Endothelial cell (in vitro differentiated cells): Measurements from ENCODE around the gene PTPRT. TPM values are rescaled to one million over a fixed set of nuclear protein-coding genes. Genes with fewer than 3 reads are reported as not detected.

Source experiments
- DNase-seq: peaks from one replicate; pipeline ENCODE4 v3.0.0; 2021; ENCODE audit warnings: low spot score
- H3K27ac Mint-ChIP-seq: one replicate; pipeline ENCODE4 v1.8.0; 2021; ENCODE audit warnings: mixed read lengths, inconsistent platforms; ENCODE audit not compliant: unreplicated experiment
- H3K27me3 Mint-ChIP-seq: one replicate; pipeline ENCODE4 v1.8.0; 2021; ENCODE audit warnings: mild to moderate bottlenecking, moderate library complexity, mixed read lengths, inconsistent platforms; ENCODE audit not compliant: unreplicated experiment
- H3K36me3 Mint-ChIP-seq: one replicate; pipeline ENCODE4 v1.8.0; 2021; ENCODE audit warnings: mild to moderate bottlenecking, low read depth, mixed read lengths, inconsistent platforms; ENCODE audit not compliant: unreplicated experiment
- H3K4me1 Mint-ChIP-seq: one replicate; pipeline ENCODE4 v1.8.0; 2021; ENCODE audit warnings: mild to moderate bottlenecking, mixed read lengths, inconsistent platforms; ENCODE audit not compliant: unreplicated experiment
- H3K4me3 Mint-ChIP-seq: one replicate; pipeline ENCODE4 v1.8.0; 2021; ENCODE audit warnings: mild to moderate bottlenecking, mixed read lengths, inconsistent platforms; ENCODE audit not compliant: unreplicated experiment
- H3K9me3 Mint-ChIP-seq: one replicate; pipeline ENCODE4 v1.8.0; 2021; ENCODE audit warnings: mixed read lengths, inconsistent platforms; ENCODE audit not compliant: unreplicated experiment
- total RNA-seq: library from RNA; stranded (reverse); fragmentation: NEBNext Ultra II Directional; extraction: Animal tissue kit (Norgen Biotek cat#: 25700); gene quantifications from one replicate; pipeline ENCODE4 v1.2.1, GENCODE V29; 2021; ENCODE audit not compliant: unreplicated experiment
- TF ChIP-seq, protein P1 (sequence below): fragments of 200-600 bp; sonication (generic); IDR thresholded peaks from one replicate; pipeline ENCODE4 v1.5.0; 2021; ENCODE audit warnings: antibody characterized with exemption; ENCODE audit not compliant: unreplicated experiment

The PTPRT gene
- total RNA-seq, 1 donor from 2014 or later = 0.10 TPM

DNA sequence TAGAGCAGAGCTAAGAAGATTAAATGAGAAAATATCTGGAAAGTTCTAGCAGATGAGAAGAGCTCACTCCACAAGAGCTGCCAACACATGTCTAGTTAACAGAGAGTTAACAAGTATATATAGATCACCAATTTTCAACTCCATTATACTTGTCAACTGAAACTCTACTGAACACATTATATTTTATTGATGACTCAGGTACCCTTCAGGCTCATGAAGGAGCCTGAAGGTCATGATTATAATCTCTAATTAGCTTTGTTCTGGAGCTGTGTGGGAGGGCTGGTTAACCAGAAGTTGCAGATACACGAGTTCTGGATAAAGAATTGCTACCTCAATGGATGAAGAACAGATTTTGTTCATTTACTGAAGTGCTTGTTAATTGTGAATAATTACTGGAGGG is 42.1 kb upstream of the PTPRT start:
- Mint-ChIP-seq H3K27me3 (peaks cover 11% of the 10 kb centered on the region), H3K4me1 (no peaks in the 10 kb centered on the region), H3K9me3 (peaks cover 37% of the 10 kb centered on the region), H3K36me3 (peaks cover 4% of the 10 kb centered on the region), H3K27ac (no peak overlapping the region), H3K4me3 (no peak overlapping the region)
- TF ChIP-seq, protein P1, sequence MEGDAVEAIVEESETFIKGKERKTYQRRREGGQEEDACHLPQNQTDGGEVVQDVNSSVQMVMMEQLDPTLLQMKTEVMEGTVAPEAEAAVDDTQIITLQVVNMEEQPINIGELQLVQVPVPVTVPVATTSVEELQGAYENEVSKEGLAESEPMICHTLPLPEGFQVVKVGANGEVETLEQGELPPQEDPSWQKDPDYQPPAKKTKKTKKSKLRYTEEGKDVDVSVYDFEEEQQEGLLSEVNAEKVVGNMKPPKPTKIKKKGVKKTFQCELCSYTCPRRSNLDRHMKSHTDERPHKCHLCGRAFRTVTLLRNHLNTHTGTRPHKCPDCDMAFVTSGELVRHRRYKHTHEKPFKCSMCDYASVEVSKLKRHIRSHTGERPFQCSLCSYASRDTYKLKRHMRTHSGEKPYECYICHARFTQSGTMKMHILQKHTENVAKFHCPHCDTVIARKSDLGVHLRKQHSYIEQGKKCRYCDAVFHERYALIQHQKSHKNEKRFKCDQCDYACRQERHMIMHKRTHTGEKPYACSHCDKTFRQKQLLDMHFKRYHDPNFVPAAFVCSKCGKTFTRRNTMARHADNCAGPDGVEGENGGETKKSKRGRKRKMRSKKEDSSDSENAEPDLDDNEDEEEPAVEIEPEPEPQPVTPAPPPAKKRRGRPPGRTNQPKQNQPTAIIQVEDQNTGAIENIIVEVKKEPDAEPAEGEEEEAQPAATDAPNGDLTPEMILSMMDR = no peak
- no peak for DNase-seq

DNA sequence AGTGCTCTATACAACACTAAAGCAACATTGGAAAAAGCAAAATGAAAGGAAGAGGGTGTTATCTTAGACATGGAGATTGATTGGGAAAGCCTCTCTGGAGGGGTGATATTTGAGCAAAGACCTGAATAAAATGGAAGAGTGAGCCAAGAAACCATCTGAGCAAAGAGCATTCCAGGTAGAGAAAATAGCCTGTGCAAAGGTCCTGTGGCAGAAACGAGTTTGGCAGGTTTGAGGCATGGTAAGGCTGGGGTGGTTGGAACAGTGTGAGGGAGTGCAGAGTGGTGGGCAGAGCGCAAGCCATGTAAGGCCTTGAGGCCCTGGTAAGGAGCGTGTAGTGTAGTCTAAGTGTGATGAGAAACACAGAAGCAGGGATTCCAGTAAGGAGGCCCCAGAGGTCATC is 40.0 kb upstream of the PTPRT start:
- TF ChIP-seq, protein P1 = no peak
- Mint-ChIP-seq H3K27me3 (peaks cover 11% of the 10 kb centered on the region), H3K36me3 (peaks cover 4% of the 10 kb centered on the region), H3K4me3 (no peak overlapping the region), H3K4me1 (no peaks in the 10 kb centered on the region), H3K9me3 (peaks cover 24% of the 10 kb centered on the region), H3K27ac (no peak overlapping the region)
- no peak for DNase-seq

DNA sequence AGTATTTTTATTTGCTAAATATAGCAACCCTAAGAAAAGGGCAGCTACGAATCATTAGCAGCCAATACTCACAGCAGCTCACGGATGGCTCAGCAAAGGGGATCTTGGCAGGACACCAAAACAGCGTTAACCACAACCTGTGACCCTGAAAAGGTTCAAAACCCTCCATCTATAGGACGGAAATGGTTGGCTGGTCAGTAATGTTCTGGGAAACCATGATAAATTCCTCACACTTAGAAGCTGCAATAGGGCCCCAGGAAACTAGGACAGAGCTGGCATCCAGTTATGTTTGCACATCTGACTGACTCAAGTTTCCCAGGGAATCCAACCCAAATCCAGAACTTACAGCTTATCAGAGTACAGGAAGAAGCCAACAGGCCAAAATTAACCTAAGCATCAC is 30.9 kb upstream of the PTPRT start:
- Mint-ChIP-seq H3K27me3 (peaks cover 2% of the 10 kb centered on the region), H3K4me3 (no peak overlapping the region)

DNA sequence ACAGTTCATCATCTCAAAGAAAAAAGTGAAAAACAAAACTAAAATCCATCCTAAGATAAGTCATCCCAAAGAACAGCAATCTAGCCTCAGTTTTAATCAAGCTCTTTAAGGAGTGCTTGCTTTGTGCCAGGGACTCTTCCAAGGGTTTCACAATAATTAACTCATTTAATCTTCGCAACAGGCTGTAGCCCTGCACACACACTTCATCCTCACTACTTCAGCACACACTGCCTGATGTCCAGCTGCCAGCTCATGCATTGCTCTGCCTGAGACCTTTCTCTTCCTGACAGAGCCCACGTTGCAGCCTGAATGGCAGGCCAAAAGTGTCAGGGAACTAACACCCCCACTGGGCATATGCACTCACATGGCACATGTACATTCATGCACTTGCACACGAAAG is 21.2 kb upstream of the PTPRT start:
- TF ChIP-seq, protein P1 = no peak
- H3K27me3 Mint-ChIP-seq = peaks cover 6% of the 10 kb centered on the region
- no peak overlapping the region for H3K27ac Mint-ChIP-seq
- H3K36me3 Mint-ChIP-seq = no peaks in the 10 kb centered on the region
- no peak for DNase-seq
- no peak overlapping the region for H3K4me3 Mint-ChIP-seq
- peaks cover 43% of the 10 kb centered on the region for H3K9me3 Mint-ChIP-seq
- H3K4me1 Mint-ChIP-seq = no peaks in the 10 kb centered on the region

More for the DNA sequence above, 30.9 kb upstream of the PTPRT start:
- Mint-ChIP-seq H3K27ac (no peak overlapping the region), H3K9me3 (peaks cover 33% of the 10 kb centered on the region), H3K4me1 (no peaks in the 10 kb centered on the region), H3K36me3 (peaks cover 4% of the 10 kb centered on the region)
- TF ChIP-seq, protein P1 = no peak
- no peak for DNase-seq

DNA sequence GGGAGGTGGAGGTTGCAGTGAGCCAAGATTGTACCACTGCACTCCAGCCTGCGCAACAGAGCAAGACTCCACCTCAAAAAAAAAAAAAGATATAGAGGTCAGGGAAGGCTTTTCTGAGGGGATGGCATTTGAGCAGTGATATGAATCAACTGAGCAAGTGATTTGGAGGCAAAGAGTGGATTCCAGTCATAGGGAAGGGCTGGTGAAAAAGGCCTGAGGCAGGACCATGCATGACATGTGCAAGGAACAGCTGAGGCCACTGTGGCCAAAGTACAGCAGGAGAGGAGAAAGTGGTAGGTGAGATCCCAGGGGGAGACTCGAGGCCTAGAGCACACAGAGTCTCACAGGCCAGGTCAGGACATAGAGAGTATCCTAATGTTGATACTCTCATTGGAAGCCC is 20.1 kb upstream of the PTPRT start:
- no peak for DNase-seq
- Mint-ChIP-seq H3K27ac (no peak overlapping the region), H3K4me3 (no peak overlapping the region), H3K4me1 (no peaks in the 10 kb centered on the region), H3K27me3 (peaks cover 4% of the 10 kb centered on the region), H3K9me3 (peaks cover 38% of the 10 kb centered on the region), H3K36me3 (no peaks in the 10 kb centered on the region)
- TF ChIP-seq, protein P1 = no peak
